GM23338 (cell line): Measurements from ENCODE around the gene GPI. TPM values are rescaled to one million over a fixed set of nuclear protein-coding genes. Genes with fewer than 3 reads are reported as not detected.

Experiments
- ATAC-seq: fragments of 200-7000 bp; cut with Tn5 transposase; 3 replicates; pipeline ENCODE4 v1.9.1; 2020
- DNase-seq: peaks from one replicate; pipeline ENCODE4 v3.0.0-alpha.2; 2015; ENCODE audit warnings: low spot score
- H2AFZ ChIP-seq: fragments of 200-600 bp; sonication (generic); 2 replicates; pipeline ENCODE4 v1.8.0; 2016; ENCODE audit warnings: antibody characterized with exemption, mild to moderate bottlenecking, moderate library complexity
- H3F3A ChIP-seq: fragments of 200-600 bp; sonication (generic); replicated peaks from 2 replicates; pipeline ENCODE4 v1.8.0; 2017; ENCODE audit warnings: antibody characterized with exemption, mixed run types, low read depth
- H3K27ac ChIP-seq: fragments of 200-600 bp; sonication (generic); 2 replicates; pipeline ENCODE4 v1.6.1; 2016; ENCODE audit warnings: low read depth
- H3K27me3 ChIP-seq: fragments of 200-600 bp; sonication (generic); 2 replicates; pipeline ENCODE4 v1.8.0; 2016; ENCODE audit warnings: mild to moderate bottlenecking, mixed run types, moderate library complexity; ENCODE audit not compliant: insufficient read depth
- H3K36me3 ChIP-seq: fragments of 200-600 bp; sonication (generic); 2 replicates; pipeline ENCODE4 v1.8.0; 2016; ENCODE audit warnings: mild to moderate bottlenecking; ENCODE audit not compliant: insufficient read depth
- H3K4me1 ChIP-seq: fragments of 200-600 bp; sonication (generic); 2 replicates; pipeline ENCODE4 v1.8.0; 2016; ENCODE audit warnings: mild to moderate bottlenecking, moderate library complexity; ENCODE audit not compliant: insufficient read depth
- H3K4me2 ChIP-seq: fragments of 200-600 bp; sonication (generic); 2 replicates; pipeline ENCODE4 v1.7.1; 2017; ENCODE audit warnings: mixed run types
- H3K4me3 ChIP-seq: fragments of 200-600 bp; sonication (generic); 2 replicates; pipeline ENCODE4 v1.6.1; 2016; ENCODE audit warnings: mixed run types
- H3K79me2 ChIP-seq: fragments of 200-600 bp; sonication (generic); replicated peaks from 2 replicates; pipeline ENCODE4 v1.8.0; 2017; ENCODE audit warnings: mild to moderate bottlenecking; ENCODE audit not compliant: insufficient read depth
- H3K9me2 ChIP-seq: fragments of 200-600 bp; sonication (generic); 2 replicates; pipeline ENCODE4 v1.8.0; 2017; ENCODE audit not compliant: insufficient read depth
- H4K20me1 ChIP-seq: fragments of 200-600 bp; sonication (generic); replicated peaks from 2 replicates; pipeline ENCODE4 v1.8.0; 2017; ENCODE audit warnings: mild to moderate bottlenecking; ENCODE audit not compliant: insufficient read depth
- H3K27ac Mint-ChIP-seq: 2 replicates; pipeline ENCODE4 v1.8.0; 2020; ENCODE audit warnings: inconsistent platforms, mild to moderate bottlenecking, moderate library complexity, mixed read lengths
- H3K27me3 Mint-ChIP-seq: 3 replicates; pipeline ENCODE4 v1.8.0; 2022; ENCODE audit warnings: low read depth, mild to moderate bottlenecking, moderate library complexity, mixed read lengths, inconsistent platforms; ENCODE audit not compliant: insufficient read depth, poor library complexity
- H3K36me3 Mint-ChIP-seq: 3 replicates; pipeline ENCODE4 v1.8.0; 2021; ENCODE audit warnings: low read depth, mild to moderate bottlenecking, inconsistent platforms, moderate library complexity, mixed read lengths
- H3K4me1 Mint-ChIP-seq: 3 replicates; pipeline ENCODE4 v1.8.0; 2020; ENCODE audit warnings: mild to moderate bottlenecking, inconsistent platforms, mixed read lengths
- H3K4me3 Mint-ChIP-seq: 3 replicates; pipeline ENCODE4 v1.8.0; 2021; ENCODE audit warnings: moderate library complexity, mild to moderate bottlenecking, inconsistent platforms, mixed read lengths
- H3K9me3 Mint-ChIP-seq: 3 replicates; pipeline ENCODE4 v1.8.0; 2020; ENCODE audit warnings: moderate library complexity, mild to moderate bottlenecking, inconsistent platforms, mixed read lengths
- CREB1 ChIP-seq: fragments of 250-450 bp; sonication (Bioruptor Pico); IDR thresholded peaks from 2 replicates; pipeline ENCODE4 v1.5.0; 2020; ENCODE audit warnings: low read depth, mild to moderate bottlenecking, moderate library complexity
- EZH2 ChIP-seq: fragments of 200-600 bp; sonication (generic); IDR thresholded peaks from one replicate; pipeline ENCODE4 v1.8.0; 2017; ENCODE audit warnings: antibody characterized with exemption, mild to moderate bottlenecking, low read depth; ENCODE audit not compliant: unreplicated experiment
- EZH2phosphoT487 ChIP-seq: fragments of 200-600 bp; sonication (generic); IDR thresholded peaks from one replicate; pipeline ENCODE4 v1.8.1; 2018; ENCODE audit warnings: antibody characterized with exemption; ENCODE audit not compliant: unreplicated experiment
- JUNB ChIP-seq: IDR thresholded peaks from one replicate; pipeline ENCODE4 v1.6.1; 2016; ENCODE audit warnings: antibody characterized with exemption; ENCODE audit not compliant: unreplicated experiment
- NANOG ChIP-seq: IDR thresholded peaks from 2 replicates; pipeline ENCODE4 v1.6.1; 2016; ENCODE audit warnings: antibody characterized with exemption, borderline replicate concordance
- POLR2AphosphoS5 ChIP-seq: IDR thresholded peaks from 2 replicates; pipeline ENCODE4 v1.6.1; 2016; ENCODE audit warnings: antibody characterized with exemption, low read depth
- STAT1 ChIP-seq: IDR thresholded peaks from one replicate; pipeline ENCODE4 v1.6.1; 2016; ENCODE audit warnings: antibody characterized with exemption; ENCODE audit not compliant: unreplicated experiment
- ZNF114 ChIP-seq: fragments of 250-450 bp; sonication (Bioruptor Pico); IDR thresholded peaks from 2 replicates; pipeline ENCODE4 v1.5.0; 2020; ENCODE audit warnings: mild to moderate bottlenecking, moderate library complexity
- ZNF331 ChIP-seq: fragments of 250-450 bp; sonication (Bioruptor Pico); IDR thresholded peaks from 2 replicates; pipeline ENCODE4 v1.5.0; 2020; ENCODE audit warnings: low read depth, mild to moderate bottlenecking, moderate library complexity
- polyA plus RNA-seq: library from polyadenylated mRNA; unstranded; fragments of >200 nt; fragmentation: Nextera tagmentation; extraction: Ambion mirVana; gene quantifications from 2 replicates; pipeline ENCODE4 v1.2.1, GENCODE V29; 2016
- total RNA-seq: library from RNA; depleted of rRNA; stranded (reverse); fragments of >200 nt; shearing (Covaris generic); gene quantifications from 2 replicates; pipeline ENCODE4 v1.2.3, GENCODE V29; 2014
- TF ChIP-seq, protein P1 (sequence below): IDR thresholded peaks from one replicate; pipeline ENCODE4 v1.6.1; 2018; ENCODE audit warnings: antibody characterized with exemption; ENCODE audit not compliant: unreplicated experiment
- TF ChIP-seq, protein P2 (sequence below), 2 experiments: fragments of 200-600 bp in 1 of 2; sonication (generic) in 1 of 2; conservative IDR thresholded peaks; 2 replicates each; pipeline versions ENCODE4 v1.5.1 to v1.6.1; 2016 to 2017; ENCODE audit warnings: antibody characterized with exemption in 2 of 2, low read depth in 2 of 2, mild to moderate bottlenecking in 2 of 2, moderate library complexity in 1 of 2

Gene GPI
- total and polyA plus RNA-seq, 2 experiments from 2014 or later: 136 to 327 TPM

DNA sequence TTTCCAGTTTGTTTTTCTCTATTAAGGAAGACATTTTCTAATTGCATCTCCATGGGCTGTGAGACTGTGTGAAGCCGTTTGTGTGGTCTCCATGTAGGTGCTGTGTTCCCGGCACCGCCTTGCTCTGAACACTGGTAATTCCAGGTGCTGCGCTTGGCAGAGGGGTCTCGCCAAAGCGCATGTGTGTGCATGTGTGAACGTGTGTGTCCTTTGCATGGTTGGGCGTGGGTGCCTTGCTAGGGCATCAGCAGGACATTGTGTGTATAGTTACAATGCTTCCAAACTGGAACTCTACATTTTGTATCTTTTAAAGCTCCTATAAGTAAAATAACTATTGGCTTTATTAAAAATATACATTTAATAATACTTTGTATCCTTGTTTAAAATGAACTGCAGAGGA is 9.8 kb upstream of the GPI start:
- TF ChIP-seq STAT1 (no peak), POLR2AphosphoS5 (no peak), ZNF114 (no peak), CREB1 (CRISPR knock-in tag) (no peak), EZH2 (no peak), JUNB (no peak), ZNF331 (CRISPR knock-in tag) (no peak), NANOG (no peak), EZH2phosphoT487 (no peak)
- TF ChIP-seq, protein P1, sequence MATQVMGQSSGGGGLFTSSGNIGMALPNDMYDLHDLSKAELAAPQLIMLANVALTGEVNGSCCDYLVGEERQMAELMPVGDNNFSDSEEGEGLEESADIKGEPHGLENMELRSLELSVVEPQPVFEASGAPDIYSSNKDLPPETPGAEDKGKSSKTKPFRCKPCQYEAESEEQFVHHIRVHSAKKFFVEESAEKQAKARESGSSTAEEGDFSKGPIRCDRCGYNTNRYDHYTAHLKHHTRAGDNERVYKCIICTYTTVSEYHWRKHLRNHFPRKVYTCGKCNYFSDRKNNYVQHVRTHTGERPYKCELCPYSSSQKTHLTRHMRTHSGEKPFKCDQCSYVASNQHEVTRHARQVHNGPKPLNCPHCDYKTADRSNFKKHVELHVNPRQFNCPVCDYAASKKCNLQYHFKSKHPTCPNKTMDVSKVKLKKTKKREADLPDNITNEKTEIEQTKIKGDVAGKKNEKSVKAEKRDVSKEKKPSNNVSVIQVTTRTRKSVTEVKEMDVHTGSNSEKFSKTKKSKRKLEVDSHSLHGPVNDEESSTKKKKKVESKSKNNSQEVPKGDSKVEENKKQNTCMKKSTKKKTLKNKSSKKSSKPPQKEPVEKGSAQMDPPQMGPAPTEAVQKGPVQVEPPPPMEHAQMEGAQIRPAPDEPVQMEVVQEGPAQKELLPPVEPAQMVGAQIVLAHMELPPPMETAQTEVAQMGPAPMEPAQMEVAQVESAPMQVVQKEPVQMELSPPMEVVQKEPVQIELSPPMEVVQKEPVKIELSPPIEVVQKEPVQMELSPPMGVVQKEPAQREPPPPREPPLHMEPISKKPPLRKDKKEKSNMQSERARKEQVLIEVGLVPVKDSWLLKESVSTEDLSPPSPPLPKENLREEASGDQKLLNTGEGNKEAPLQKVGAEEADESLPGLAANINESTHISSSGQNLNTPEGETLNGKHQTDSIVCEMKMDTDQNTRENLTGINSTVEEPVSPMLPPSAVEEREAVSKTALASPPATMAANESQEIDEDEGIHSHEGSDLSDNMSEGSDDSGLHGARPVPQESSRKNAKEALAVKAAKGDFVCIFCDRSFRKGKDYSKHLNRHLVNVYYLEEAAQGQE: no peak
- H3K27ac ChIP-seq: no peak overlapping the region
- H3F3A ChIP-seq: peaks cover 16% of the 10 kb centered on the region
- peaks cover 11% of the 10 kb centered on the region; the same call in 1 of the 2 replicates for H3K4me1 ChIP-seq
- Mint-ChIP-seq H3K4me3 (no peak overlapping the region), H3K4me1 (peaks cover 17% of the 10 kb centered on the region), H3K9me3 (no peaks in the 10 kb centered on the region; the same call in 2 of the 3 replicates), H3K36me3 (peaks cover 8% of the 10 kb centered on the region), H3K27ac (no peak overlapping the region), H3K27me3 (peaks cover 8% of the 10 kb centered on the region)
- H4K20me1 ChIP-seq: no peaks in the 10 kb centered on the region
- H3K36me3 ChIP-seq: no peaks in the 10 kb centered on the region
- no peaks in the 10 kb centered on the region for H3K9me2 ChIP-seq
- H3K4me2 ChIP-seq: no peak overlapping the region
- no peaks in the 10 kb centered on the region for H3K27me3 ChIP-seq
- ATAC-seq (no peak), DNase-seq (no peak)
- no peak overlapping the region for H3K4me3 ChIP-seq
- no peak overlapping the region for H2AFZ ChIP-seq
- no peaks in the 10 kb centered on the region for H3K79me2 ChIP-seq

DNA sequence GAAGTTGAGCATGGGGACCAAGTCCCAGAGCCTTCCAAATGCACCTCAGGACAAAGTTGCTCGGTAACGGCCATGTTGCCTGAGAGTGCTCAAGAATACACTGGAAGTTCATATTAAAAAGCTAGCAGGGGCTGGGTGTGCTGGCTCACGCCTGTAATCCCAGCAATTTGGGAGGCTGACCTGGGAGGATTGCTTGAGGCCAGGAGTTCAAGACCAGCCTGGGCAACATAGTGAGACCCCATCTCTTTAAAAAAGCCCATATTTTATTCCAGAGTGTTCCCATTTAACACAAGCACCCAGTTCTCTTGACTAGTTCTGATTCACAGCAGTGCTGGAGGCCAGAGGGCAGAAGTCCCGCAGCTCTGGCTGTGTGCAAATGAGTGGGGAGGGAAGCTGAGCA is 8.1 kb upstream of the GPI start:
- Histone ChIP-seq H3K36me3 (no peaks in the 10 kb centered on the region), H3K4me3 (no peak overlapping the region), H3K79me2 (no peaks in the 10 kb centered on the region), H3K9me2 (no peaks in the 10 kb centered on the region), H3K27me3 (no peaks in the 10 kb centered on the region), H3K4me1 (peaks cover 11% of the 10 kb centered on the region; the same call in 1 of the 2 replicates), H4K20me1 (no peaks in the 10 kb centered on the region), H3K27ac (no peak overlapping the region), H3F3A (peaks cover 16% of the 10 kb centered on the region), H3K4me2 (no peak overlapping the region), H2AFZ (no peak overlapping the region)
- Mint-ChIP-seq H3K27me3 (peaks cover 8% of the 10 kb centered on the region), H3K27ac (no peak overlapping the region), H3K9me3 (no peaks in the 10 kb centered on the region; the same call in 2 of the 3 replicates), H3K4me1 (peaks cover 17% of the 10 kb centered on the region), H3K4me3 (no peak overlapping the region), H3K36me3 (peaks cover 6% of the 10 kb centered on the region; the same call in 1 of the 3 replicates)
- no peak for ATAC-seq
- no peak for DNase-seq
- TF ChIP-seq, protein P1: no peak
- TF ChIP-seq, protein P2, sequence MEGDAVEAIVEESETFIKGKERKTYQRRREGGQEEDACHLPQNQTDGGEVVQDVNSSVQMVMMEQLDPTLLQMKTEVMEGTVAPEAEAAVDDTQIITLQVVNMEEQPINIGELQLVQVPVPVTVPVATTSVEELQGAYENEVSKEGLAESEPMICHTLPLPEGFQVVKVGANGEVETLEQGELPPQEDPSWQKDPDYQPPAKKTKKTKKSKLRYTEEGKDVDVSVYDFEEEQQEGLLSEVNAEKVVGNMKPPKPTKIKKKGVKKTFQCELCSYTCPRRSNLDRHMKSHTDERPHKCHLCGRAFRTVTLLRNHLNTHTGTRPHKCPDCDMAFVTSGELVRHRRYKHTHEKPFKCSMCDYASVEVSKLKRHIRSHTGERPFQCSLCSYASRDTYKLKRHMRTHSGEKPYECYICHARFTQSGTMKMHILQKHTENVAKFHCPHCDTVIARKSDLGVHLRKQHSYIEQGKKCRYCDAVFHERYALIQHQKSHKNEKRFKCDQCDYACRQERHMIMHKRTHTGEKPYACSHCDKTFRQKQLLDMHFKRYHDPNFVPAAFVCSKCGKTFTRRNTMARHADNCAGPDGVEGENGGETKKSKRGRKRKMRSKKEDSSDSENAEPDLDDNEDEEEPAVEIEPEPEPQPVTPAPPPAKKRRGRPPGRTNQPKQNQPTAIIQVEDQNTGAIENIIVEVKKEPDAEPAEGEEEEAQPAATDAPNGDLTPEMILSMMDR (conservative IDR thresholded peaks at IDR 0.05; ENCODE audit: low read depth in 2 of 2): no peak
- TF ChIP-seq EZH2phosphoT487: no peak
- TF ChIP-seq EZH2: no peak
- no peak for TF ChIP-seq POLR2AphosphoS5
- TF ChIP-seq ZNF114: no peak
- no peak for TF ChIP-seq CREB1 (CRISPR knock-in tag)
